SK-N-MC (cell line): ENCODE results near the gene ERCC3.

ENCODE experiments used
- EZH2 ChIP-seq: fragments of 200-600 bp; sonication (generic); IDR thresholded peaks from one replicate; pipeline ENCODE4 v1.6.1; 2017; ENCODE audit warnings: antibody characterized with exemption
- FOXP2 ChIP-seq: optimal IDR thresholded peaks from 2 replicates; pipeline ENCODE3; 2011; ENCODE audit warnings: mild to moderate bottlenecking, moderate library complexity; ENCODE audit not compliant: insufficient read depth; ENCODE audit errors: extremely low read length, control extremely low read depth
- POLR2AphosphoS5 ChIP-seq: IDR thresholded peaks from 2 replicates; pipeline ENCODE4 v1.6.1; 2012; ENCODE audit warnings: mild to moderate bottlenecking, low read depth, low read length, borderline replicate concordance

DNA sequence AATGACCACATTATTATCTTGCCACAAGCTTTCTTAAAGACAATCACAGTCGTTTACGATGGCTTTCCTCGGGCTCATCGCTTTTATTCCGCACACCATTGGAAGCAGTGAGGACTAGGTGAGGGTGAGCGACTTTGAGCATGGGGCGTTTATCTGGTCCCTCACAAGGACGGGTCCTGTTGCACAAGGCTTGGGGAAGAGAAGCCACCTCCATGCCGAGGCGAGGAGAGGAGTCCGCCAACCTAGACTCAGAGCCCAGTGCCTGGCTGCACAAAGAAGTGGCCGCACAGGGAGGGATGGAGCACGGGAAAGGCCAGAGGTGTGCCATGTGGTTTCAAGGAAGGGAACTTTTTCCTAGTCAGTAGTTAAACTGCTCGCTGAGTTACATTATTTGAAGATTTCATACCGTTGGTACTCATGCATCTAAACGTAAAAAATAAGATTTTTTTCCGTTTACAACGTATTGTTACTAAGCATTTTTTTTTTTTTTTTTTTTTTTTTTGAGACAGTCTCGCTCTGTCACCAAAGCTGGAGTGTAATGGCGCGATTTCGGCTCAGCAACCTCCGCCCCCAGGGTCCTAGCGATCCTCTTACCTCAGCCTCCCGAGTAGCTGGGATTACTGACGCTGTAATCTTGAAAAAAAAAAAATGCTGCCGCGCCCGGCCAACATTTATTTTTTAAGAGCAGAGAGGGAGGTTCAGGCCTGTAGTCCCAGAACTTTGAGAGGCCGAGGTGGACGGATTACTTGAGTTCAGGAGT is 73.0 kb downstream of the ERCC3 start:
- TF ChIP-seq EZH2 (no peak), POLR2AphosphoS5 (no peak), FOXP2 (no peak)
